Retinal pigment epithelial cell (primary cell): ENCODE data around the gene SNCG.
A peak's percentile ranks its signal among the peaks of the same experiment; 100 is the strongest.
"Not testable (repeated sequence)": the region's sequence is repeated elsewhere in the genome, so short reads cannot be mapped to it uniquely, and the experiment has no call there.

Source experiments
- DNase-seq: peaks from one replicate; pipeline ENCODE4 v3.0.0-alpha.2; 2010; ENCODE audit warnings: low read depth
- H3K4me3 ChIP-seq: 2 replicates; pipeline ENCODE4 v1.5.1; 2011; ENCODE audit warnings: mild to moderate bottlenecking, low read length, control low read depth, moderate library complexity
- CTCF ChIP-seq: conservative IDR thresholded peaks from 2 replicates; pipeline ENCODE4 v1.5.1; 2011; ENCODE audit warnings: low read depth, low read length, control low read depth, inconsistent platforms

Gene SNCG

DNA sequence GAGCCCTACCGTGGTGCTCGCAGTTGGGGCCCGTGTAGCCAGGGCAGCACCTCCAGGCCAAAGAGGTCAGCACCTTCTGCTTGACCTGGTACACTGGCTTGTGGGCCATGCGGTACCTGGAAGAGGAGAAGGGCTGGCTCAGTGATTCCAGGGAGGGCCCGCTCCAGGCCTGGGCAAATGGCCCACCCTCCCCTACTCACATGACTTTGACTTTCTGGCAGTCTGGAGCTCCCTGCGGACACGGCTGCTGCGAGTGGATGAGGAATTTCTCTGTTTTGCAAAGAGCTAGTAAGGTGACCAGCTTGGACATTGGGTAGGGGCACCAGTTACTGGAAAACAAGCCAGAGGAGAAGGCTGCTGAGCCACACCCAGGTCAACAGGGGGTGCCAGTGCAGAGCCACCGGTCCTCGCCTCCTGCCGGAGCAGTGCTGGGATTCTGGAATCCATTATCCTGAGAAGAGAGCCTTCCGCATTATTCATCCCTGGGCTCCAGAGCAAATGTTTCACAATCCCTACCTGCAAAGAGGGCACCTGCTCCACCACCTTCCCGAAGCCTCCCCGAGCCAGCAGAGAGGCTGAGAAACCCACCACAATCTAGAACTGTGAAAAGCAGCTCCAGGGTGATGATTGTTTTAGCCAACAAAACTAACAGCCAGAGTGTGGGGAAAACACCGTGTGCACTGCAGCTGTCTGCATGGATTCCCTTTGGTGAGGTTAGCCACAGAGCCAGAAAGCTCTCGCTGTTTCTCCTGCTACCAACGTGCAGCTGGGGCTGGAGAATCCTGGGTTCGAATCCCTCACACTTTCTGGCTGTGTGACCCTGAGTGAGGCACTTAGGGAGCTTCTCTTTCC, 12.8 kb upstream of the SNCG start:
- TF ChIP-seq CTCF = peak; percentile 62
- no peak overlapping the region for H3K4me3 ChIP-seq
- DNase-seq = no peak

DNA sequence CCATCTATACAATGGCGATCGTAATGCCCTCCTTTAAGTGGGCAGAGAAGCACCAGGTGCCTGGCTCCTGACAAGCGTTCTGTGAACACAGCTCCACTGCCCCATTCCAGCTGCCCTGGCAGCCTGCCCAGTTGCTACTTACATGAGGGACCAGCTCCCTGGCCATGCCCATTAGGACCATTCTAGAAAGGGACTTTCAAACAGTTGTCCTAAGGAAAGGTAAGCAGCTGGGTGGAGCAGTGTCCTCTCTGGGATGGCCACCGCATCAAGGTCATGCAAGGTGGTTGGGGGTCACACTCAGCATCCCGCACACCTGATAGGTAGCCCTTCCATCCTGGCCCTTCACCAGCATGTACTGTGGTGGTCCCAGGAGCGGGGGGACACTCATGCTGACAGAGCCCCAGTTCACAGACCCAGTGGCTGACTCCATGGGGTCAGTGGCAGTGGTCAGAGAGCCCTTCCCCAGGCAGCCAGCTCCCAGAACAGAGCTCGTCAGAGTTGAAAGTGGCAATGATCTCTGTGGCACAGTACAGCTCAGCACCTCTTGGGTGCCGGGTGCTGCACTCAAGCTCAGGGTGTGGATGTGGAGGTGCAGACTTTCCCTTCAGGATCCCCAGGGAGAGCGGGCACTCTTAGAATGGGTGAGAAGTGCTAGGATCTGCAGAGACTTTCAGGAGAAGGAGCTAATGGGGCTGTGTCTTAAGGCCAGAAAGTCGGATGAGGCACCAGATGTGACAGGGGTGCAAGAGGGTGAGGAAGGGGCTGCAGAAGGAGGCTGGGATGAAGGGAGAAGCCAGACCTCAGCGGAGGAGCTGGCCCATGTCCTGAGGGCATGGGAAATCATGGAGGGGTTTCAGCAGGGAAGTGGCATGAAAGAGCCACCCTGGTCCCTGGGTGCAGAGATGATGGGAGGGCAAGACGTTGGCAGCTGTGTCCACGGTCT, 11.9 kb upstream of the SNCG start:
- TF ChIP-seq CTCF = no peak
- no peak overlapping the region for H3K4me3 ChIP-seq
- DNase-seq = no peak

DNA sequence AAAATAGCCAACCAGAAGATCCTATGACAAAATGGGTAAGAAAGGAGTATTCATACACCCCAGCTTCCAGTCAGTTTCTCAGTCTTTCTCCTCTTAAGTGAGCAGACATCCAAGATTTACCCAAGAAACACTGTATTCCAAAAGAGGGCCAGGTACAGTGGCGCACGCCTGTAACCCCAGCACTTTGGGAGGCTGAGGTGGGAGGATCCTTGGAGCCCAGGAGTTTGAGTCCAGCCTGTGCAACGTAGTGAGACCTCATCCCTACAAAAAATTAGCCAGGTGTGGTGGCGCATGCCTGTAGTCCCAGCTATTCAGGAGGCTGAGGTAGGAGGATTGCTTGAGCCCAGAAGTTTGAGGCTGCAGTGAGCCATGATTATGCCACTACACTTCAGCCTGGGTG, 10.6 kb upstream of the SNCG start:
- not testable (repeated sequence) for H3K4me3 ChIP-seq, DNase-seq

DNA sequence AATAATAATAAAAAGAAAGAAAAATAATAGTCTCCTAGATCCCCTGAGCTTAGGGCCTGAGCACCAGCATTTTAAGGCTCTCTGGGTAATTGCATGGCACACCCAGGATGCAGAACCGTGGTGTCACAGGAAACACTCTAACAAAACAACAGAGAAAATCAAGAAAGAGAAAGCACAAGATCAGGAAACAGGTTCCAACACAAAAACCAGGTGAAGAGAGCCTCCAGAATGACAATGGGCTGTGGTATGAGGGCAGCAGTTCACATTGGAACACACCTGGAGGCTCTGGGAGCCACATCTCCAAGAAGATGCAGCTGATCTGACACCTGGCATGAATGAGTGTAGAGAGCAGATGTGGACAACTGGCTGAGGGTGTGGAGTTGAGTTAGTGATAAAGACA, 8.1 kb upstream of the SNCG start:
- DNase-seq = no peak
- no peak for TF ChIP-seq CTCF

GRCh38 chr10:86951184-86951761, 7.1 kb upstream of the SNCG start:
- no peak overlapping the region for H3K4me3 ChIP-seq
- TF ChIP-seq CTCF = no peak
- no peak for DNase-seq

More for the DNA sequence above, 8.1 kb upstream of the SNCG start:
- H3K4me3 ChIP-seq = no peak overlapping the region

GRCh38 chr10:86952106-86952505, 6.3 kb upstream of the SNCG start:
- no peak for DNase-seq
- H3K4me3 ChIP-seq = no peak overlapping the region
- TF ChIP-seq CTCF = no peak

DNA sequence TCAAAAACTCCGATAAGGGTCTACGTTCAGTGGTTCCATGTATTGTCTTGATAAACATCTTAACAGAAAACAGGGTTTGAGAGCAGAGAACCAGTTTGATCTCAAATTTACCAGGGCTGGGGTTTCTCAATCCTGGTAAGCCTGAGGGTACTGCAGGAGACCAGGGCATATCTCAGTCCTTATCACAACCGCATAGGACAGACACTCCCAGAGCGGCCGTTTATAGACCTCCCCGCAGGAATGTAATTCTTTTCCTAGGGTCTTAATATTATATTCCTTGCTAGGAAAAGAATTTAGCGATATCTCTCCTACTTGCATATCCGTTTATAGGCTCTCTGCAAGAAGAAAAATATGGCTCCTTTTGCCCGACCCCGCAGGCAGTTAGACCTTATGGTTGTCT, 5.7 kb upstream of the SNCG start:
- not testable (repeated sequence) for H3K4me3 ChIP-seq

More for the DNA sequence above, 5.7 kb upstream of the SNCG start:
- not testable (repeated sequence) for DNase-seq
